Panc1 (cell line): Measurements from ENCODE around the gene PDIK1L. TPM values are rescaled to one million over a fixed set of nuclear protein-coding genes. Genes with fewer than 3 reads are reported as not detected.

Source experiments
- ATAC-seq: fragments of 200-7000 bp; cut with Tn5 transposase; 2 replicates; pipeline ENCODE4 v1.9.1; 2020; ENCODE audit warnings: mild to moderate bottlenecking, moderate library complexity
- BruUV-seq: library from RNA; stranded (reverse); fragments of 400-500 nt; replicated peaks from 2 replicates; lab custom pipeline; 2021; lab: Mats Ljungman, UMichigan
- CTCF ChIA-PET: fragments of 300-600 bp; sonication (Branson Sonifier 250); formaldehyde crosslinking; loops from one replicate; lab custom pipeline; 2022; ENCODE audit warnings: antibody characterized with exemption; lab: Charles Lee
- POLR2A ChIA-PET: fragments of 300-600 bp; sonication (Branson Sonifier 250); formaldehyde crosslinking; loops from one replicate; lab custom pipeline; 2022; ENCODE audit warnings: antibody characterized with exemption; lab: Charles Lee
- DNase-seq: peaks from one replicate; pipeline ENCODE4 v3.0.0-alpha.2; 2010; ENCODE audit warnings: low read depth, low spot score
- H3K27ac ChIP-seq: 2 replicates; pipeline ENCODE4 v1.5.1; 2011; ENCODE audit warnings: mild to moderate bottlenecking, low read length, inconsistent platforms
- H3K27me3 ChIP-seq: fragments of 200-500 bp; sonication (Bioruptor generic); 2 replicates; pipeline ENCODE4 v1.6.0; 2014; ENCODE audit warnings: low read length, inconsistent platforms; ENCODE audit not compliant: control insufficient read depth, insufficient read depth
- H3K36me3 ChIP-seq: fragments of 200-500 bp; sonication (Bioruptor generic); 2 replicates; pipeline ENCODE4 v1.5.1; 2014; ENCODE audit warnings: inconsistent platforms, mild to moderate bottlenecking, low read length, moderate library complexity; ENCODE audit not compliant: control insufficient read depth, insufficient read depth
- H3K4me1 ChIP-seq: 2 replicates; pipeline ENCODE4 v1.5.1; 2011; ENCODE audit warnings: inconsistent platforms, mild to moderate bottlenecking, low read length, moderate library complexity; ENCODE audit not compliant: control insufficient read depth, insufficient read depth
- H3K4me3 ChIP-seq, 2 experiments: 2 replicates each; pipeline ENCODE4 v1.5.1; 2011 to 2012; ENCODE audit warnings: low read depth in 2 of 2, low read length in 2 of 2, mild to moderate bottlenecking in 2 of 2, inconsistent platforms in 1 of 2, moderate library complexity in 1 of 2
- H3K9me3 ChIP-seq: fragments of 200-500 bp; sonication (Bioruptor generic); 2 replicates; pipeline ENCODE4 v1.5.1; 2014; ENCODE audit warnings: low read depth, mild to moderate bottlenecking, inconsistent platforms, low read length, moderate library complexity; ENCODE audit not compliant: control insufficient read depth, insufficient read depth
- CTCF ChIP-seq: fragments of 450-650 bp; IDR thresholded peaks from 2 replicates; pipeline ENCODE4 v1.5.1; 2017; ENCODE audit warnings: mild to moderate bottlenecking
- POLR2AphosphoS5 ChIP-seq: IDR thresholded peaks from 2 replicates; pipeline ENCODE4 v1.6.1; 2012; ENCODE audit warnings: mild to moderate bottlenecking, low read depth, low read length, moderate library complexity
- REST ChIP-seq, 2 experiments: IDR thresholded peaks; 2 replicates each; pipeline ENCODE4 v1.6.1; 2011 to 2012; ENCODE audit warnings: low read depth in 2 of 2, control low read depth in 1 of 2, low read length in 1 of 2, mild to moderate bottlenecking in 1 of 2, moderate library complexity in 1 of 2; ENCODE audit not compliant: insufficient read depth in 1 of 2
- SIN3A ChIP-seq: IDR thresholded peaks from 2 replicates; pipeline ENCODE4 v1.6.1; 2012; ENCODE audit warnings: low read depth, mild to moderate bottlenecking, low read length, moderate library complexity, borderline replicate concordance; ENCODE audit not compliant: insufficient read depth
- TCF7L2 ChIP-seq: IDR thresholded peaks from 2 replicates; pipeline ENCODE4 v1.6.1; 2011; ENCODE audit warnings: mild to moderate bottlenecking, low read depth, low read length, inconsistent platforms
- in situ Hi-C: cut with HindIII; loops from 2 replicates; pipeline ENCODE4 v1.10.0; 2016; ENCODE audit warnings: low sequenced_read_pairs, low pct_unique_long_range_greater_than_20kb
- intact Hi-C: fragments of 100-400 bp; cut with micrococcal nuclease; formaldehyde crosslinking; loops from one replicate; pipeline ENCODE4 v1.10.0; 2022; ENCODE audit not compliant: unreplicated experiment
- total RNA-seq: library from RNA; stranded (reverse); gene quantifications from one replicate; pipeline ENCODE4 v1.2.1, GENCODE V29; 2021; ENCODE audit not compliant: unreplicated experiment

PDIK1L gene
- total RNA-seq, 1 experiment from 2014 or later, result 8.0 TPM

DNA sequence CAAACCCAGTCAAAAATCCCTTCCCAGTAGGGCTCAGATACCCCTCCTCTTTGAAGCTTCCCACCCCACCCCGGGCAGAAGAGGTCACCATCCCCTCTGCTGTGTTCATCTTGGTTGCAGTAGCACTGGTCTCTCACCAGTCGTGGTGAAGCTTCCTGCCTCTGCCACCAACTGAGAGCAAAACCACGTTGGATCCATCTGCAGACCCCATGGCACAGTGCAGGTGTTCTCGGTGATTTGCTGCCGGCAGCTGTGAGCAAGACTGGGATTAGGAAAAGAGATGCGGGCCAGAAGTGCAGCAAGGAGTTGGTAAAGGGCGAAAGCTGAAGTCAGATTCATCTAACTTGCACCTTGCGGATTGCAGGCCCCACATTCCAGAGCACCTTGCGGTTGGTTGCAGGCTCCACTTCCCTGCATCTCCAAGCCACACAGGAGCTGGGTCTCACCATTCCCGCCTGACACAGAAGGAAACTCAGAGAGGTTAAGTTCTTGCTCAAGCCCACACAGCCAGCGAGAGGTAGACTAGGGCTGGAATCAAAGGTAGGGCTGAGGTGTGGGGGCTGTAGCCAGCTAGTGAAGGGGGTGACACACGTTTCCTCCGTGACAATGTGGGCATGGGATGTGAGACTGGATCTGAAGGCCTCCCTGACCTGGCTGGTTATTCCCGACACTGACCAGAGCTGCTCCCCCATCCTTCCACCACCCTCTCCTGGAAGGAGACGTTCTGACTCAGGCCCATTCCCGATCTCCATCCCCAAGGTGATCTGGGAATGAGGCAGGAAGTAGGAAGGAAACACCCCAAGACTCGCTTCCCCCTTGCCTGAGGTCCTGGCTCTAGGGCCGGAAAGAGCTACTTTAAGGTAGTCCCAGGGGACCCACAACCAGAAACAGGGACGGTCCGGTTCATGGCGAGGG, 44.0 kb downstream of the PDIK1L start:
- TF ChIP-seq TCF7L2, result no peak
- Histone ChIP-seq H3K4me3 (no peak overlapping the region), H3K36me3 (no peaks in the 10 kb centered on the region), H3K27ac (no peak overlapping the region), H3K27me3 (no peaks in the 10 kb centered on the region), H3K9me3 (no peaks in the 10 kb centered on the region), H3K4me1 (no peaks in the 10 kb centered on the region; the same call in 1 of the 2 replicates)
- ATAC-seq, result no peak
- BruUV-seq, result no TSS peak
- no peak for DNase-seq
- intact Hi-C loops (no loop called here), in situ Hi-C loops (no loop called here)
- POLR2A ChIA-PET, result interaction anchor here (0.6 kb wide), 1 partner anchor 173 kb away, joined by 9 read pairs; no protein-coding TSS in a partner anchor
- CTCF ChIA-PET, result interaction anchor here (1.0 kb wide), 1 partner anchor 51 kb away, joined by 4 read pairs; no protein-coding TSS in a partner anchor

- ATAC-seq, result no peak
- no peak overlapping the region for H3K27ac ChIP-seq
- no TSS peak for BruUV-seq
- DNase-seq, result no peak
- no peaks in the 10 kb centered on the region for H3K36me3 ChIP-seq
- TF ChIP-seq CTCF (no peak), POLR2AphosphoS5 (no peak), TCF7L2 (no peak)
- intact Hi-C loops, result no loop called here
- ChIA-PET POLR2A (interaction anchor here (0.6 kb wide), 2 partner anchors 16 to 172 kb away, joined by 4 to 9 read pairs; no protein-coding TSS in a partner anchor), CTCF (interaction anchor here (0.6 to 1.0 kb wide), 2 partner anchors 52 to 727 kb away, joined by 4 read pairs; no protein-coding TSS in a partner anchor)
- no peaks in the 10 kb centered on the region for H3K27me3 ChIP-seq
- no peak overlapping the region for H3K4me3 ChIP-seq
- no peaks in the 10 kb centered on the region for H3K9me3 ChIP-seq
- peaks cover 6% of the 10 kb centered on the region; the same call in 1 of the 2 replicates for H3K4me1 ChIP-seq
- in situ Hi-C loops, result no loop called here
Measured at GRCh38 chr1:26156285-26157038, 44.8 kb downstream of the PDIK1L start.

- Histone ChIP-seq H3K9me3 (no peaks in the 10 kb centered on the region), H3K27ac (no peak overlapping the region), H3K4me3 (no peak overlapping the region), H3K4me1 (peaks cover 6% of the 10 kb centered on the region; the same call in 1 of the 2 replicates), H3K27me3 (no peaks in the 10 kb centered on the region), H3K36me3 (no peaks in the 10 kb centered on the region)
- BruUV-seq, result no TSS peak
- no peak for ATAC-seq
- intact Hi-C loops, result no loop called here
- in situ Hi-C loops, result no loop called here
- ChIA-PET POLR2A (interaction anchor here (1.1 kb wide), 1 partner anchor 144 kb away, joined by 3 read pairs; no protein-coding TSS in a partner anchor), CTCF (interaction anchor here (1.2 kb wide), 1 partner anchor 13 kb away, joined by 3 read pairs; no protein-coding TSS in a partner anchor)
- DNase-seq, result no peak
- no peak for TF ChIP-seq REST (IDR thresholded peaks at IDR 0.05; ENCODE audit: insufficient read depth in 1 of 2, low read depth in 2 of 2, low read length in 1 of 2)
- TF ChIP-seq SIN3A, result no peak
- TF ChIP-seq CTCF, result no peak
- no peak for TF ChIP-seq POLR2AphosphoS5
- no peak for TF ChIP-seq TCF7L2
Measured at GRCh38 chr1:26158271-26158907, 46.8 kb downstream of the PDIK1L start.
